SK-N-SH (cell line): ENCODE measurements around the gene SPATA24. TPM values are rescaled to one million over a fixed set of nuclear protein-coding genes. Genes with fewer than 3 reads are reported as not detected.
A peak's percentile ranks its signal among the peaks of the same experiment; 100 is the strongest.

ENCODE experiments used
- CTCF ChIA-PET: fragments of 300-600, 350-600 bp; formaldehyde crosslinking; extraction: SDS; loops from one replicate; lab custom pipeline; 2021; lab: Yijun Ruan, JAX
- POLR2A ChIA-PET: fragments of 350-600 bp; sonication (Branson Sonifier 250); formaldehyde crosslinking; extraction: SDS; loops from one replicate; lab custom pipeline; 2020; ENCODE audit warnings: antibody characterized with exemption, inconsistent platforms; lab: Yijun Ruan, JAX
- DNase-seq: peaks from one replicate; pipeline ENCODE4 v3.0.0; 2012
- H2AFZ ChIP-seq: fragments of 200-600 bp; sonication (generic); 2 replicates; pipeline ENCODE4 v1.8.1; 2016; ENCODE audit warnings: antibody characterized with exemption, mild to moderate bottlenecking, low read depth
- H3F3A ChIP-seq: fragments of 200-600 bp; sonication (generic); replicated peaks from 2 replicates; pipeline ENCODE3; 2016; ENCODE audit warnings: antibody characterized with exemption, mild to moderate bottlenecking; ENCODE audit not compliant: insufficient read depth
- H3K27ac ChIP-seq, 2 experiments: fragments of 200-500 bp in 1 of 2; fragments of 200-600 bp in 1 of 2; sonication (Bioruptor generic) in 1 of 2; sonication (generic), shearing (Covaris generic) in 1 of 2; 2 replicates each; pipeline versions ENCODE4 v1.5.1 to v1.6.1; 2014 to 2016; ENCODE audit warnings: low read depth in 2 of 2, inconsistent platforms in 1 of 2, low read length in 1 of 2, mild to moderate bottlenecking in 1 of 2, mixed read lengths in 1 of 2
- H3K27me3 ChIP-seq: fragments of 200-600 bp; sonication (generic), shearing (Covaris generic); 2 replicates; pipeline ENCODE4 v1.6.1; 2016; ENCODE audit warnings: mixed run types; ENCODE audit not compliant: insufficient read depth
- H3K36me3 ChIP-seq, 2 experiments: fragments of 200-500 bp in 1 of 2; fragments of 200-600 bp in 1 of 2; sonication (Bioruptor generic) in 1 of 2; sonication (generic) in 1 of 2; replicated peaks in 1 of 2; 2 replicates each; pipeline versions ENCODE3 to v1.5.1; 2014 to 2016; ENCODE audit warnings: low read length in 1 of 2, mild to moderate bottlenecking in 1 of 2; ENCODE audit not compliant: insufficient read depth in 2 of 2, control insufficient read depth in 1 of 2
- H3K4me1 ChIP-seq, 2 experiments: fragments of 200-500 bp in 1 of 2; fragments of 200-600 bp in 1 of 2; sonication (Bioruptor generic) in 1 of 2; sonication (generic), shearing (Covaris generic) in 1 of 2; 2 replicates each; pipeline versions ENCODE4 v1.5.1 to v1.6.1; 2014 to 2016; ENCODE audit warnings: low read depth in 1 of 2, low read length in 1 of 2, mixed run types in 1 of 2; ENCODE audit not compliant: insufficient read depth in 2 of 2, control insufficient read depth in 1 of 2
- H3K4me2 ChIP-seq: fragments of 200-600 bp; sonication (generic), shearing (Covaris generic); 2 replicates; pipeline ENCODE4 v1.6.1; 2017; ENCODE audit warnings: mixed run types
- H3K4me3 ChIP-seq, 2 experiments: fragments of 200-500 bp in 1 of 2; fragments of 200-600 bp in 1 of 2; sonication (Bioruptor generic) in 1 of 2; sonication (generic), shearing (Covaris generic) in 1 of 2; 2 replicates each; pipeline versions ENCODE4 v1.5.1 to v1.8.1; 2014 to 2016; ENCODE audit warnings: low read depth in 2 of 2, inconsistent platforms in 1 of 2, low read length in 1 of 2, mild to moderate bottlenecking in 1 of 2, mixed read lengths in 1 of 2, moderate library complexity in 1 of 2
- H3K79me2 ChIP-seq: fragments of 200-600 bp; sonication (generic); 2 replicates; pipeline ENCODE4 v1.8.1; 2017; ENCODE audit warnings: mild to moderate bottlenecking; ENCODE audit not compliant: insufficient read depth
- H3K9ac ChIP-seq: fragments of 200-600 bp; sonication (generic); 2 replicates; pipeline ENCODE4 v1.6.1; 2017; ENCODE audit warnings: mixed run types
- H3K9me2 ChIP-seq: fragments of 200-600 bp; sonication (generic); 2 replicates; pipeline ENCODE4 v1.6.1; 2017; ENCODE audit warnings: mixed run types
- H3K9me3 ChIP-seq: fragments of 200-600 bp; sonication (generic); 2 replicates; pipeline ENCODE4 v1.6.1; 2017; ENCODE audit warnings: mixed run types, mild to moderate bottlenecking, moderate library complexity
- H4K20me1 ChIP-seq: fragments of 200-600 bp; sonication (generic); 2 replicates; pipeline ENCODE4 v1.6.1; 2017; ENCODE audit warnings: mild to moderate bottlenecking, mixed run types; ENCODE audit not compliant: insufficient read depth
- ELF1 ChIP-seq: IDR thresholded peaks from 2 replicates; pipeline ENCODE4 v1.4.0; 2012
- EP300 ChIP-seq, 2 experiments: IDR thresholded peaks; 2 replicates each; pipeline versions ENCODE4 v1.4.0 to v1.6.1; 2012; ENCODE audit warnings: borderline replicate concordance in 1 of 2, low read depth in 1 of 2, low read length in 1 of 2
- FOXJ3 ChIP-seq: sonication (generic); formaldehyde crosslinking; IDR thresholded peaks from 2 replicates; pipeline ENCODE4 v1.5.1; 2020; ENCODE audit warnings: mild to moderate bottlenecking, missing genetic modification reagents
- FOXM1 ChIP-seq: IDR thresholded peaks from 2 replicates; pipeline ENCODE4 v1.4.0; 2012; ENCODE audit warnings: low read depth, mild to moderate bottlenecking
- GATA2 ChIP-seq: sonication (generic); formaldehyde crosslinking; IDR thresholded peaks from 2 replicates; pipeline ENCODE4 v1.5.0; 2020; ENCODE audit warnings: mild to moderate bottlenecking, missing genetic modification reagents
- JUND ChIP-seq: IDR thresholded peaks from 2 replicates; pipeline ENCODE4 v1.4.0; 2012
- MAX ChIP-seq: IDR thresholded peaks from 2 replicates; pipeline ENCODE4 v1.4.0; 2012; ENCODE audit warnings: low read depth
- NFIC ChIP-seq: IDR thresholded peaks from 2 replicates; pipeline ENCODE4 v1.4.0; 2012; ENCODE audit warnings: borderline replicate concordance
- POLR2AphosphoS5 ChIP-seq: IDR thresholded peaks from 2 replicates; pipeline ENCODE4 v1.6.1; 2012; ENCODE audit warnings: low read depth, low read length
- RAD21 ChIP-seq: IDR thresholded peaks from 2 replicates; pipeline ENCODE4 v1.6.1; 2012; ENCODE audit warnings: mild to moderate bottlenecking, low read length
- REST ChIP-seq: IDR thresholded peaks from 2 replicates; pipeline ENCODE4 v1.6.1; 2012; ENCODE audit warnings: mild to moderate bottlenecking, low read depth, low read length, moderate library complexity
- RFX5 ChIP-seq: IDR thresholded peaks from 2 replicates; pipeline ENCODE4 v1.6.1; 2012; ENCODE audit warnings: mild to moderate bottlenecking, improper control_type of control experiment, low read length
- RXRA ChIP-seq: IDR thresholded peaks from 2 replicates; pipeline ENCODE4 v1.4.0; 2012; ENCODE audit warnings: low read depth, mild to moderate bottlenecking, borderline replicate concordance
- SIN3A ChIP-seq: IDR thresholded peaks from 2 replicates; pipeline ENCODE4 v1.6.1; 2012; ENCODE audit warnings: low read depth, mild to moderate bottlenecking, low read length, moderate library complexity, borderline replicate concordance
- TAF1 ChIP-seq: IDR thresholded peaks from 2 replicates; pipeline ENCODE4 v1.6.1; 2012; ENCODE audit warnings: low read depth, mild to moderate bottlenecking, low read length, moderate library complexity, borderline replicate concordance
- TCF12 ChIP-seq: IDR thresholded peaks from 2 replicates; pipeline ENCODE4 v1.4.0; 2012
- YY1 ChIP-seq: IDR thresholded peaks from 2 replicates; pipeline ENCODE4 v1.4.0; 2012; ENCODE audit warnings: low read depth, mild to moderate bottlenecking
- WGBS: methylation state at CpG from one replicate; pipeline ENCODE4 v1.1.6; 2017; ENCODE audit warnings: low lambda C conversion rate; 5-methylcytosine and 5-hydroxymethylcytosine counted together
- polyA plus RNA-seq, 3 experiments: library from polyadenylated mRNA; depleted of rRNA; stranded (reverse); fragments of >200 nt; gene quantifications; 2 replicates each; pipeline ENCODE4 v1.2.3, GENCODE V29; 2012
- TF ChIP-seq, protein P1 (sequence below): fragments of 150-350 bp; IDR thresholded peaks from 2 replicates; pipeline ENCODE4 v1.6.1; 2017; ENCODE audit warnings: antibody characterized with exemption, low read length, low read depth, borderline replicate concordance

The SPATA24 gene
- polyA plus RNA-seq, 1 of the 3 experiments (the other 2 are of a cell fraction), result 7.6 TPM

- no peak overlapping the region for H3K9ac ChIP-seq
These were observed 43.3 kb upstream of the SPATA24 start for GRCh38 chr5:139446956-139447779.

GRCh38 chr5:139445325-139446170 lies 41.7 kb upstream of the SPATA24 start:
- H3K9me2 ChIP-seq, result no peaks in the 10 kb centered on the region
- peak overlapping the region; percentile 51; the same call in 1 of the 2 replicates for H3K4me2 ChIP-seq
- H3F3A ChIP-seq, result peaks cover 43% of the 10 kb centered on the region
- no peaks in the 10 kb centered on the region for H3K27me3 ChIP-seq
- WGBS, result 41% methylated on average over 7 of the region's 7 CpGs
- peak overlapping the region; percentile 76 to 87; a peak in 3 of 4 replicates for H3K27ac ChIP-seq
- H4K20me1 ChIP-seq, result no peaks in the 10 kb centered on the region
- ChIA-PET CTCF (interaction anchor here (1.9 to 2.6 kb wide), 2 partner anchors 23 to 68 kb away, joined by 10 to 12 read pairs; no protein-coding TSS in a partner anchor), POLR2A (interaction anchor here (0.6 kb wide), 2 partner anchors 8 to 13 kb away, joined by 3 to 4 read pairs; no protein-coding TSS in a partner anchor)
- no peaks in the 10 kb centered on the region for H3K36me3 ChIP-seq
- peak overlapping the region; percentile 54; the same call in 1 of the 2 replicates for H2AFZ ChIP-seq
- H3K4me3 ChIP-seq, result no peak overlapping the region
- TF ChIP-seq RXRA, result no peak
- peak; percentile 76 for TF ChIP-seq TCF12
- TF ChIP-seq, protein P1, sequence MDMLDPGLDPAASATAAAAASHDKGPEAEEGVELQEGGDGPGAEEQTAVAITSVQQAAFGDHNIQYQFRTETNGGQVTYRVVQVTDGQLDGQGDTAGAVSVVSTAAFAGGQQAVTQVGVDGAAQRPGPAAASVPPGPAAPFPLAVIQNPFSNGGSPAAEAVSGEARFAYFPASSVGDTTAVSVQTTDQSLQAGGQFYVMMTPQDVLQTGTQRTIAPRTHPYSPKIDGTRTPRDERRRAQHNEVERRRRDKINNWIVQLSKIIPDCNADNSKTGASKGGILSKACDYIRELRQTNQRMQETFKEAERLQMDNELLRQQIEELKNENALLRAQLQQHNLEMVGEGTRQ, result no peak
- TF ChIP-seq REST, result no peak
- no peak for TF ChIP-seq JUND
- TF ChIP-seq FOXM1, result no peak
- no peak; the same call in 1 of the 2 replicates for TF ChIP-seq YY1
- TF ChIP-seq GATA2 (CRISPR knock-in tag), result no peak
- peak; percentile 57; the same call in 1 of the 2 replicates for TF ChIP-seq MAX
- TF ChIP-seq NFIC, result peak; percentile 59; the same call in 1 of the 2 replicates
- TF ChIP-seq FOXJ3 (CRISPR knock-in tag), result no peak
- no peak for TF ChIP-seq RAD21
- no peak for TF ChIP-seq TAF1
- no peak; a peak in 1 of 4 replicates for TF ChIP-seq EP300 (IDR thresholded peaks at IDR 0.05; ENCODE audit: borderline replicate concordance in 1 of 2, low read depth in 1 of 2, low read length in 1 of 2)
- TF ChIP-seq POLR2AphosphoS5, result peak; percentile 35; the same call in 1 of the 2 replicates
- peaks cover 0 to 26% of the 10 kb centered on the region in 2 experiments; a peak in 3 of 4 replicates for H3K4me1 ChIP-seq
- DNase-seq, result no peak
- H3K9me3 ChIP-seq, result no peaks in the 10 kb centered on the region
- no peaks in the 10 kb centered on the region for H3K79me2 ChIP-seq
- peak overlapping the region; percentile 34; the same call in 1 of the 2 replicates for H3K9ac ChIP-seq

More at GRCh38 chr5:139446956-139447779, 43.3 kb upstream of the SPATA24 start:
- Histone ChIP-seq H3K79me2 (no peaks in the 10 kb centered on the region), H3K27me3 (no peaks in the 10 kb centered on the region), H3K4me2 (no peak overlapping the region), H2AFZ (peak overlapping the region; percentile 18; the same call in 1 of the 2 replicates), H3K36me3 (no peaks in the 10 kb centered on the region), H3K4me1 (peaks cover 0 to 26% of the 10 kb centered on the region in 2 experiments; a peak in 3 of 4 replicates), H3K9me3 (no peaks in the 10 kb centered on the region), H3F3A (peaks cover 43% of the 10 kb centered on the region), H3K27ac (peak overlapping the region in 1 of 2 experiments; percentile 87; a peak in 3 of 4 replicates), H3K4me3 (no peak overlapping the region), H4K20me1 (no peaks in the 10 kb centered on the region), H3K9me2 (no peaks in the 10 kb centered on the region)
- POLR2A ChIA-PET, result no interaction called here
- DNase-seq, result no peak
- WGBS, result 79% methylated on average over 5 of the region's 5 CpGs
- CTCF ChIA-PET, result interaction anchor here (1.6 kb wide), 1 partner anchor 25 kb away, joined by 4 read pairs; no protein-coding TSS in a partner anchor
- TF ChIP-seq ELF1 (no peak), RAD21 (no peak), SIN3A (no peak), RFX5 (no peak), POLR2AphosphoS5 (no peak), NFIC (no peak), JUND (no peak)
